C4-2B (cell line): ENCODE results near the gene FIZ1.

ENCODE experiments used
- CTCF ChIP-seq: fragments of 450-650 bp; conservative IDR thresholded peaks from 2 replicates; pipeline ENCODE4 v1.5.1; 2017; ENCODE audit warnings: mild to moderate bottlenecking
- ZFX ChIP-seq: fragments of 450-650 bp; IDR thresholded peaks from 2 replicates; pipeline ENCODE4 v1.6.1; 2017

- TF ChIP-seq CTCF, result no peak
- no peak for TF ChIP-seq ZFX
Measured at GRCh38 chr19:55597501-55597921, 1.8 kb downstream of the FIZ1 start.
